ENCODE data around the gene ADSL. TPM values are rescaled to one million over a fixed set of nuclear protein-coding genes. Genes with fewer than 3 reads are reported as not detected.

ADSL gene
- total and polyA plus RNA-seq, 2 of the 4 experiments (the other 2 are of a cell fraction) = 93.6 to 229 TPM

GRCh38 chr22:40328546-40329456, 17.5 kb upstream of the ADSL start:
- ATAC-seq (ENCODE audit: low read depth) = no peak
- Histone ChIP-seq H3K4me2 (ENCODE audit: low read depth, low read length) (no peak overlapping the region), H4K20me1 (ENCODE audit: insufficient read depth, low read length) (no peaks in the 10 kb centered on the region), H3K9ac (ENCODE audit: low read depth, low read length) (no peak overlapping the region), H3K14ac (replicated peaks; ENCODE audit: low read depth, low read length) (no peak overlapping the region), H3K4me3 (ENCODE audit: insufficient read depth, low read depth, low read length) (no peak overlapping the region), H2AK5ac (ENCODE audit: low read depth, low read length) (no peak overlapping the region), H2BK15ac (ENCODE audit: low read depth, low read length) (no peak overlapping the region), H2AFZ (replicated peaks; ENCODE audit: low read length, poor library complexity) (no peak overlapping the region), H3K9me3 (ENCODE audit: control insufficient read depth, insufficient read depth, low read length) (no peaks in the 10 kb centered on the region), H3K27ac (ENCODE audit: insufficient read depth, low read length) (no peak overlapping the region), H2AK9ac (replicated peaks; ENCODE audit: low read depth, low read length, poor library complexity) (no peak overlapping the region), H2BK120ac (ENCODE audit: low read depth, low read length) (no peak overlapping the region), H3K27me3 (ENCODE audit: control insufficient read depth, insufficient read depth, low read length) (no peaks in the 10 kb centered on the region), H3K36me3 (ENCODE audit: control insufficient read depth, insufficient read depth, low read length) (peaks cover 11% of the 10 kb centered on the region), H3K4me1 (ENCODE audit: control insufficient read depth, insufficient read depth, low read length) (peaks cover 10% of the 10 kb centered on the region), H3K4ac (ENCODE audit: low read depth, low read length) (no peak overlapping the region), H3K18ac (ENCODE audit: low read depth, low read length) (no peak overlapping the region), H4K8ac (ENCODE audit: low read depth in 2 of 2, low read length in 2 of 2) (no peak overlapping the region), H4K5ac (ENCODE audit: low read depth, low read length) (no peak overlapping the region), H3K56ac (ENCODE audit: extremely low read depth, insufficient read depth, low read length) (no peak overlapping the region), H4K91ac (ENCODE audit: insufficient read depth, low read depth, low read length) (no peak overlapping the region), H3K9me1 (ENCODE audit: insufficient read depth, low read length) (peaks cover 12% of the 10 kb centered on the region), H3K79me1 (ENCODE audit: low read depth in 1 of 2, low read length in 2 of 2) (peaks cover 0 to 26% of the 10 kb centered on the region in 2 experiments; a peak in 2 of 4 replicates), H2BK5ac (ENCODE audit: low read depth, low read length, poor library complexity, severe bottlenecking) (no peak overlapping the region), H3K23ac (ENCODE audit: low read depth, low read length) (no peak overlapping the region), H2BK20ac (ENCODE audit: low read depth, low read length) (no peak overlapping the region)
- in situ Hi-C loops (cut with MboI; ENCODE audit: low sequenced_read_pairs) = no loop called here
- no peak for TF ChIP-seq USF2 (IDR thresholded peaks at IDR 0.05; ENCODE audit: low read depth, low read length)
- TF ChIP-seq MAFK (IDR thresholded peaks at IDR 0.05; ENCODE audit: low read depth, low read length) = no peak
- TF ChIP-seq CEBPB (IDR thresholded peaks at IDR 0.05; ENCODE audit: low read depth, low read length) = no peak
- no peak for TF ChIP-seq RFX5 (IDR thresholded peaks at IDR 0.05; ENCODE audit: low read depth, low read length)
- no peak for TF ChIP-seq MAZ (IDR thresholded peaks at IDR 0.05; ENCODE audit: borderline replicate concordance, low read depth, low read length)
- no peak for TF ChIP-seq ELK1 (IDR thresholded peaks at IDR 0.05; ENCODE audit: borderline replicate concordance, low read depth, low read length)
- TF ChIP-seq SMC3 (IDR thresholded peaks at IDR 0.05; ENCODE audit: low read depth, low read length) = no peak
- no peak for TF ChIP-seq POLR2A (IDR thresholded peaks at IDR 0.05; ENCODE audit: low read depth, low read length)
- no peak for TF ChIP-seq FOS (IDR thresholded peaks at IDR 0.05; ENCODE audit: low read depth, low read length)
- no peak for TF ChIP-seq BHLHE40 (IDR thresholded peaks at IDR 0.05; ENCODE audit: low read depth, low read length)
- TF ChIP-seq RCOR1 (IDR thresholded peaks at IDR 0.05; ENCODE audit: insufficient replicate concordance, low read length) = no peak
- no peak for TF ChIP-seq NFE2L2 (IDR thresholded peaks at IDR 0.05; ENCODE audit: low read depth, low read length)
- TF ChIP-seq MXI1 (IDR thresholded peaks at IDR 0.05; ENCODE audit: borderline replicate concordance, low read depth, low read length) = no peak
- no peak for TF ChIP-seq CTCF (conservative IDR thresholded peaks at IDR 0.05; ENCODE audit: low read depth, low read length)
- BruUV-seq (replicated peaks) = no TSS peak
- ChIA-PET POLR2A (ENCODE audit: unreplicated experiment) (no interaction called here), CTCF (no interaction called here)
- dilution Hi-C loops (cut with HindIII; ENCODE audit: low sequenced_read_pairs, unreplicated experiment) = no loop called here
- WGBS, 2 experiments (ENCODE audit: extremely low coverage in 2 of 2, insufficient read length in 1 of 2) = no CpG with 5 or more reads among the region's 9 CpGs
- intact Hi-C loops (cut with micrococcal nuclease) = no loop called here
- DNase-seq = no peak
